ENCODE measurements around the gene NTRK2.

- TF ChIP-seq CTCF (IDR thresholded peaks at IDR 0.05 in 4 of 5, conservative IDR thresholded peaks at IDR 0.05 in 1 of 5) = no peak
- no peak for TF ChIP-seq POLR2A (IDR thresholded peaks at IDR 0.05)
Observed at GRCh38 chr9:84871983-84872382, 202.5 kb downstream of the NTRK2 start.
